GM10266 (cell line): ENCODE measurements around the gene EYA2.
A peak's percentile ranks its signal among the peaks of the same experiment; 100 is the strongest.

Experiments
- DNase-seq: peaks from one replicate; pipeline ENCODE4 v3.0.0; 2012; ENCODE audit errors: extremely low spot score
- CTCF ChIP-seq: IDR thresholded peaks from 2 replicates; pipeline ENCODE4 v1.5.1; 2012; ENCODE audit warnings: mild to moderate bottlenecking, low read depth; ENCODE audit not compliant: control insufficient read depth, insufficient read depth; ENCODE audit errors: missing control alignments

Gene EYA2

DNA sequence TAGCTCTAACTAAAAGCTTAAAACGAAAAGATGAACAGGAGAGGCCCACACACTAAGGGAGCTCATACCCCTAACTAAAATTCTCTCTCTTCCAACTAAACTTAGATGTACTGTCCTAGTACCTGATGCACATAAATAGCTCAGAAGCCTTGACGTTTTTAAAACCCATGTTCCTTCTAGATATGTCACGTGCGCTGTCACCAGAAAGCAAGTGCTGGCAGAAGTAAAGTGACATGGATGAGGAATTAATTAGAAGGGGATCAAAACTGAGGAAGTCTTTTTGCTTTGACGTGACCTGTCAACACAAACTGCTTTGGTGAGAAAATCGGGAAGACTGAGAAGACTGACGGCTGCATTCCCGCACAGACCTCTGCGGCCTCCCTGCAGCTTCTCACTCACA, 319.3 kb downstream of the EYA2 start:
- TF ChIP-seq CTCF: no peak
- DNase-seq: no peak

DNA sequence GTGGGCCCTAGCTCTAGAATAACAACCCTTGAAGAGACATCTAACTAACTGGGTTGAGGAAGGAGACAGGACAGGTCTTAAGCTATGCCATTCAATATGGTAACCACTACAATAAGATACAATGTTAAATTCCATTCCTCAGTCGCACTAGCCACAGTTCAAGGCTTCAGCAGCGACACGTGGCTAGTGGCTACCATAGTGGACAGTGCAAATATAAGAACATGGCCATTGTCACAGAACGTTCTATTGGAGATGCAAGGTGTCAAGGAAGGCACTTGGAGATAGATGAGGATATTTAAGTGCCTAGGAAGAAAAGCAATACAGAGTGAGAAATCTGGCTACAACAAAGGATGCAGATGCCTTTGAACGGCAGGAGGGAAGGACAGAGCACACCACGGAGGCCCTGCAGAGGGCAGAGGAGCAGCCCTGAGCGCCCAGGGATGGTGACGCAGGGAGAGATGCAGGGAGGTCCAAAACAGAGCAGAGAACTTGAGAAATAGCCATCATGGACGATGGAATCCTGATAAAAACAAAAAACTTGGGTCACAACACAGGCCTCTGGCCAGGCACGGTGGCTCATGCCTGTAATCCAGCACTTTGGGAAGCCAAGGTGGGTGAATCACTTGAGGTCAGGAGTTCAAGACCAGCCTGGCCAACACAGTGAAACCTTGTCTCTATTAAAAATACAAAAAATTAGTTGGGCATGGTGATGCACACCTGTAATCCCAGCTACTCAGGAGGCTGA, 321.2 kb downstream of the EYA2 start:
- TF ChIP-seq CTCF: no peak
- DNase-seq: no peak

GRCh38 chr20:47216819-47217410, 322.3 kb downstream of the EYA2 start:
- no peak for DNase-seq
- no peak for TF ChIP-seq CTCF

DNA sequence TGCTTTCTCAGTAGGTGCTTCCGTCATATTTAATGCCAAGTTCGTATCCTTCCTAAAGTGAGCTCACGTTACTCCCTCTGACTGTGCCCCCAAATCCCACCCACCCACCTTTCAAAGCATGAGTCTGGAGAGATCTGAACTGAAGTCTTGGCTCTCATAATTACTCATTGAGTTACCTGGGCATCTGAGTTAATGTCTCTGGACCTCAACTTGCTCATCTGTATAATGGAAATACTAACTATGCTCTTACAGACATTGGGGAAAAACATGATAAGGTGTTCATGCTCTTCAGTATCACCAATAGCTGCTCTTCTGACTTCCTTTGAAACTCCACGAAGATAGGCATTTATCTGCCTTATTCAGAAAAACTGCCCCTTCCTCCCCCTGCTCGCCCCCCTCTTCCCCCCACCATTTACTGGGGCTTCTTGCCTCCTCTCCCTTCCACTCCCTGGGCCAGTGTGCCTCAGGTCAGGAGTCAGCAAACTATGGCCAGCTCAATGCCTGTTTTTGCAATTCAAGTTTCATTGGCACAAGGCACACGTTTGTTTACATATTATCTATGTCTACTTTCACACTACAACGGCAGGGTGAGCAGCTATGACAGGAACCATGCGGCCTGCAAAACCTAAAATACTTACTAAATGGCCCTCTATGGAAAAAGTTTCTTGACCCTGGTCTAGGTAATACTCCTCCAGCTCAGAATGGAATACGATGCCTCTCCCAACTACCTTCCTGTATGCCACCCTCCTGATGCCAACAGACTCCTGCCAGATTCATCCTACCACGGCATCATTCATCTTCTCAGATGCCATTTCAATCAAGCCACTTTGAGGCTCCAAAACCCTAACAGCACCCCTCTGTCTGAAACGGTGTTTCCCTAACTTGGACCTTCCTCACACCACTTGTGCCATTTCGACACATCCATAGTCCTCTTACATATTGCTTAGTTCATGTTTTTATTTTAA, 323.1 kb downstream of the EYA2 start:
- DNase-seq: no peak
- TF ChIP-seq CTCF: no peak

- DNase-seq: no peak
- peak; percentile 46 for TF ChIP-seq CTCF
Observed at GRCh38 chr20:47220161-47220582, 325.5 kb downstream of the EYA2 start.

DNA sequence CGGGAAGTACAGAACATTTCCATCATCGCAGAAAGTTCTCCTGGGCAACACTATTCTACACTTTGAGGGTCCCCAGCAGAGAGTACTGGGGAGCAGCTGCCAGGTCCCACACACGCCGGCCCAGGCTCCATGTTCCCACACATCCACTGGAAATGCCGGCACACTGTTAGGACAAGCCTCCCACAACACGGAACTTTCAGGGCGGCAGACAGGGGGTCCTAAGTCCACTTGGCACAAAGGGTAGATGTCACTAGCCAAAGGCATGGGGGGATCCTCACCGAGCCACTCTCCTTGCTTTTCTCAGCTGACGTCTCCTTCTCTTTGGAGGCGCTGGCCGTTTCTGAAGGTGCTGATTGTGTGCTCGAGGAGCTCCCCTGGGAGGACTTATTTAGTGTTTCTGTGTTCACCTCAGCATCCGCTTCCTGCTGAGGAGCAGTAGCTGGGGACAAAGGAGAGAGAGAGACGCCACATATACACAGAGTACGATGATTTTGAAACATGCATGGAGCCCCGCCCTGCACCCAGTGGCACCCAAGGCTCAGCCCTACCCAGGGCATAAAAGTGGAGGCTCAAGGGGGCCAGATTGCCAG, 326.5 kb downstream of the EYA2 start:
- no peak for DNase-seq
- TF ChIP-seq CTCF: no peak
